Stimulated activated CD8-positive, alpha-beta memory T cell treated with anti-CD3 and anti-CD28 coated beads, Interleukin-4, amount 100 ng/mL, for 4 hours (primary cell): ENCODE results near the gene PTPRT.

Experiments used
- DNase-seq, 2 donors: peaks; one replicate each; pipeline ENCODE4 v3.0.0-alpha.2; 2020; ENCODE audit warnings: low read depth in 2 of 2, low spot score in 1 of 2

PTPRT gene

DNA sequence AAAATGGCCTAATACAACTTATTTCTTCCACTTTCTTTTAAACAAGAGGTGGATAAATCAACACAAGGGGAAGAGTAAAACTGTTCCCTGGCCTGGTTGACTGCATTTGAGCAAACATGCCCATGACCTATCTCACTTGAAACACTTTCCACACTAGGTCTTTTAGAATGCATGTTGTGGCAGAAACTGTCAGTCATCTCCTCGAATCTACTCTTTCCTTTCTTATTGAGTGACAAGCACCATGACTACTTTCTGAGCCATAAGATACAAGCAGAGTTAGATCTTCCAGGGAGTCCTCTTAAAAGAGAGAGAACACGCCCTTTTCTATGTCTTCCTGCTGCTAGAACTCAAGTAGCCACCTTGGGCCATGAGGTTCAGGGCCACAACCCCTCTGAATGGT is 66.5 kb downstream of the PTPRT start:
- DNase-seq, result no peak

DNA sequence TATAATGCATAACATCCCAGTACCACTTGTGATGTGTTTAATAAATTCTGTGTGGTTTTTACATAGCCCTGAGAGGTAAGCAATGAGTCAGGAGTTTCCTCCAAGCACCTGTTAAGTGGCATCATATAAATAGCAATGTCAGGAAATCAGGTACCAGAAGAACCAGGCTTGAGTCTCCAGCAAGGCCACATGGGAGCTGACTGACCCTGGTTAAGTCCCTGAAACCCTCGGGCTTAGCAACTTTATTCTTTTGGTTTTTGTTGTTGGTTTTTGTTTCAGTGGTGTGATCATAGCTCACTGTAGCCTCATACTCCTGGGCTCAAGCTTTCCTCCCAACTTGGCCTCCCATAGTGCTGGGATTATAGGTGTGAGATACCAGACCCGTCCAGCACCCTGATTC is 70.0 kb downstream of the PTPRT start:
- DNase-seq, result no peak

DNA sequence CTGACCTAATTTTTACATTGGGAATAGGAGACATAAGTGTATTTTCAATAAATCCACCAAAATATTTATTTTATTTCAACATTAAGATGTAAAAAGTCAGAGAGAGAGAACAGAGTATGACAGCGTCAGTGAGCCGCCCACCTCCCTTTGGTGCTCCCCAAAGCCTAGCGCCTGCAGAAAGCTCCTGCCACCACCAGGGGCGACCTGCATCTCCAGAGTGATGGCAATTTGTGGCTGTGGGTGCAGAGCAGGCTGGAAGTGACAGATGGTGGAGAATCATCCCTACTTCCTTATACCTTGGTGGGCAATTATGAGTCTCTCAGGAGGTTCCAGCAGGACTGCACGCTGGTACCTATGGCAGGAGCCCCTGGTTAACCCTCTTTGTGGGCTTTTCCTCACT is 87.3 kb downstream of the PTPRT start:
- DNase-seq, result no peak

DNA sequence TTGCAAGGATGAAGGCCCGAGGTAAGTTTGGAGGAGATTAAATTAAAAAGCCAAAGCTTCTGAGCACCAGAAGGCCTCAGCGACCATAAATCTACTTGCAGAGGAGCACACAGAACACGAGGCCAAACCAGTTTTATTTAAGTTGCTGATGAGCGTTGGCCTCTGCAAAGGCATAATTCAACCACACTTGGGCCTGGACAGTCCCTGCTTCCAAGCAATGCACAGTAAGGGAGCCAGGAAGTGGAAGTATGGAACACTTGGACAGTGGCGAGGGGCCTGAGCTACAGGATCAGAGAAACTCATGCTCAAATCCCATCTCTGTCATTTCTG is 92.8 kb downstream of the PTPRT start:
- no peak for DNase-seq

DNA sequence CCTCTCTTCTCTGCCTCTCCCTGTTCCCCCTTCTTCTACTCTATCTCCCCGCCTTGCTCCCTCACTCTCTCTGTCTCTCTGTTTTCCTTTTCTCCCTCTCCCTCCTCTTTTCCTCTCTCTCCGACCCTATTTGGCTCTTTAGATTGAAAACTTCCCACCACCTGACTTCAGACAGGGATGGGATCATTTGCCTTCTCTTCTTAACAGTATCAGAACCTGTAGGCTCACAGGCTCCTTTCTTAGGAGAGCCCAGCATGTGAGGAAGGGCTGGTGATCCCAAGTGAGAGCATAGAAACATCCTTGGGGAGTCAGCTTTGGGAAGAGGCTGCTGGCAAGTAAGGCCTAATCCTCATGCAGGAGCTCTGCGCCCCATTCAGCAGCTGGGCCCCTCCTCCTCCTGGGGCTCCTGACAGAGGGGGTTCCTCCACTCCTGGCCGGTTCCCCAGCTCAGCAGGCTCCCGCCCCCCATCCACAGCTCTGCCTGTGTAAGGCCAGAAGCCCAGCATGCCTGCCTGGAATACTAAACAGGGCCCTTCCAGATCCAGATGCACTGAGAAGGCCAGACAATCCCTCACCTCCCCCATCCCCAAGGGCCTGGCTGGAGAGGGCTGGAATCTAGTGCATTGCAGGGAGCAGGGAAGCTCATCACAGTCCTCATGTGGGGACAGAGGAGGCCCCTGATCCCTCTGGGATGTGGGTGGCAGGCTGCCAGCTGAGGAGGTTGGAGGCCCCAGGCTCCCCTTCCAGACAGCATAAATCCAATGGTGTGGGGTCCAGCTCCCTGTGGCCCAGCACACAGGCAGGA is 93.4 kb downstream of the PTPRT start:
- no peak for DNase-seq

DNA sequence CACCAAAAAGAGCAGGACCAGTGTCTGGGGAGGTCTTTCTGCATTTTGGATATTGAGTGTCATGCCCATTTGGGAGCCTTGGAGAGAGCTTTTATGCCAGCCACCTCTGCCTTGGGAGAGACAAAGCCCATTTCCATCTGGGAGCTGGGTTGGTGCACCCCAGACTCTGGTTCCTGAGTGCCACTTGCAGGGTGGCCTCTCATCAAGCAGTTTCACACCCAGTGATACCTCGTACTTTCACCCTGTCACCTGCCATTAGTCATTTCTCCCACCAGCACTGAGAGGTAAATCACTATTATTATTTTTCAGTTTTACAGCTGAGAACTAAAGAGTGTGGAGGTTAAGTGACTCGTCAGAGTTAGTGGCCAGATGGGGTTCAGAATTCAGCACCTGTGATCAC is 94.7 kb downstream of the PTPRT start:
- no peak for DNase-seq

DNA sequence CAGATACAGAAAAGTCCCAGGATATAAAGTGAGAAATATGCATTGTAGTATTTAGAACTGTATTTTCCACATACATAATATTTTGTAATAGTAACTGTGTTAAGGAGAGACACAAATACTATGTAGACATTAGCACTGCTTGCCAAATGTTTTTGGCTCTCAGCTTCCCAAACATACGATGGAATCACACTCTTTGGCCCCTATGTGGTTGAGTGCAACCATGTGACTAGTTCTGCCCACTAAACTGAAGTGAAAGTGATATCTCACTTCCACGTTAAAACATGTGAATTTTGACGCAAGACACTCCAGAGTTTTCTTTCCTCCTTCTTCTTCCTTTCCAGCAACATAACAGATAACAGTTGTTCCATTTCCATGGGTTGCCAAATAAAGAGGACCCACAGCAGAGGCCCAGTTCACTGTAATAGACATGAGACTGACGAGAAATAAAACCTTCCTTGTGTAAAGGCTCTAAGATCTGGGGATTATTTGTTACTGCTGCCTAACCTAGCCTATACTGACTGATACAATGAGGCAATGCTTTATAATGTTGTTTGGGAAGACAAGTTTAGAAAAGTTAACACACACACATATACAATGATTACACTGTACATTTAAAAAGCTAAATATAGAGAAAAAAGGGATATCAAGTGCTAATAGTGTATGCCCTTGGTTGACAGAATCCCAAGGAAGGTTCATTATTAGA is 97.2 kb downstream of the PTPRT start:
- no peak for DNase-seq

DNA sequence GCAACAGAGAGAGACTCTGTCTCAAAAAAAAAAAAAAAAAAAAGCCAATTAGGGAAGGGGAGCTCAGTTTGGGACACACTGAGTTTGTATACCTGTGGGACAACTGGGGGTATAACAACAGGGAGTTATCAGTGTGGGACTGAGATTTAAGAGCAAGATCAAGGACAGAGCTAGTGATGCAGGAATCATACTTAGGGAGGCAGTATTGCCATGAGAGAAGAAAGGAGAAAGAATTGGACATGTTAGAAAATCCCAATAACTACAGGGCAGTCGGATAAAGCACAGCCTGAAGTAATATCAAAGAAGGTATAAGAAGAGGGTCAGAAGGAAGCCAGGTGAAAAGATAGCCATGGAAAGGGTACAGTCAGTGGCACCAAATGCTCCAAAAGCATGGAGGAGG is 121.2 kb downstream of the PTPRT start:
- DNase-seq, result no peak

DNA sequence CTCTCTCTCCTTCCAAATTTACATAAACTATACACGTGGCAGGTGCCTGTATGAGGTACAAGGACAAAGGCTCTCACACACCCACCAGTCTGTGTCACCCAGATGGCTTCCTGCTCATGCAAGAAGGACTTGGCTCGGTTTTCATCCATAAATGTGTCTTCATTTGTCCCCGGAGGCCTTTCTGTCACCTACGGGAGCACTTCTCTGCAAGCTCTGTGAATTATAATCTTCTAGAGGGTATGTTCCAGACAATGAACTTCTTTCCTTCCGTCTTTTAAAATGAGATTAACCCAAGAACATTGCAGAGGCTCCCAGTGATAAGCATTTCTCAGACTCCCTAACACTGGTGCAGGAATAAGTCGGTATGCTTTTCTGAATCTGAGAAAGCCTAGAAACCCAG is 123.6 kb downstream of the PTPRT start:
- DNase-seq, result no peak

DNA sequence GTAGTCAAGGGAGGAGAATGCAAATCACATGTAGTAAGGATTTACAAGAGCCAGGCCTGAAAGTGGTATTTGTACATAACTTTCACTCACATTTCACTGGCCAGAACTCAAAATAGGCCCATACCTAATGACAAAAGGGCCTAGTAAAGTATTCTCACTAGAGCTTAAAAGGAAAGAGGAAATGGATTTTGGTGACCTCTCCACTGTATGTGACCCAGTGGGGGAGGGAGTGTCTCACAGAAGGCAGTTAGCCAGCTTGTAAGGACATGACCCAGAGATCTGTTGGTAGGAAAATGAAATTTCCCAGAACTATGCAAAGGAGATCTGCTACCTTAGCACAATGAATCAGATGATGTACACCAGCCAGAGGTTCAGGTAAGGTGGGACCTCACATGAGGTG is 124.4 kb downstream of the PTPRT start:
- no peak for DNase-seq

DNA sequence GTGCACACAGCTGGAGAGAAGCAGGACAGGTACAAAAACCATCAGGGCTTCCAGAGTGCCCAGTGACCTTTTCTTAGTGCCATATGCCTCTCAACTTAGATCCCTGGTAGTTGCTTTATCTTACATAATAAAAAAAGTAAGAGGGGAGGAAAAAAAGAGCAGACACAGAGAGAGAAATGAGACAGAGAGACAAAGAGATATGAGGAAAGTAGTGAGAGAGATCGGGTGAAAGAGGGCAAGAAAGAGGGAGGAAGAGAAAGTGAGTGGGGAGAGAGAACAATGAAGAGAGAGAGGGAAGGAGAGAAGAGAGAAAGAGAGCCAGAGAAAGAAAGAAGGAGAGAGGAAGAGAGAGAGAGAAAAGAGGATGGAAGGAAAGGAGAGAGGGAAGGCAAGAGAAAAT is 131.6 kb downstream of the PTPRT start:
- DNase-seq, result no peak

DNA sequence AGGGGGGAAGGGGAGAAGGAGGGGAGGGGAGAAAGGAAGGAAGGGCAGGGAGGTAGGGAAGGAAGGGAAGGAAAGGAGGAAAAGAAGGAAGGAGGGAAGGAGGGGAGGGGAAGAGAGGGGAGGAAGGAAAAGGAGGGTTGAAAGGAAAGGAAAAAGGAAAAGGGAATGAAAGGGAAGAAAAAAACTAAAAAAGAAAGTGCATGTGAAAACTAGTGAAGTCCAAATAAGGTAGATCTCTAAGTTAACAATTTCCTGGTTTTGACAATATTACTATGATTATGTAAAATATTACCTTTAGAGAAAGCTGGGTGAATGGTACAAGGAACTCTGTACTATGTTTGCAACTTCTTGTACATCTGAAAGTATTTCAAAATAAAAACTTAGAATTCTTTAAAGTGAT is 132.4 kb downstream of the PTPRT start:
- no peak for DNase-seq

DNA sequence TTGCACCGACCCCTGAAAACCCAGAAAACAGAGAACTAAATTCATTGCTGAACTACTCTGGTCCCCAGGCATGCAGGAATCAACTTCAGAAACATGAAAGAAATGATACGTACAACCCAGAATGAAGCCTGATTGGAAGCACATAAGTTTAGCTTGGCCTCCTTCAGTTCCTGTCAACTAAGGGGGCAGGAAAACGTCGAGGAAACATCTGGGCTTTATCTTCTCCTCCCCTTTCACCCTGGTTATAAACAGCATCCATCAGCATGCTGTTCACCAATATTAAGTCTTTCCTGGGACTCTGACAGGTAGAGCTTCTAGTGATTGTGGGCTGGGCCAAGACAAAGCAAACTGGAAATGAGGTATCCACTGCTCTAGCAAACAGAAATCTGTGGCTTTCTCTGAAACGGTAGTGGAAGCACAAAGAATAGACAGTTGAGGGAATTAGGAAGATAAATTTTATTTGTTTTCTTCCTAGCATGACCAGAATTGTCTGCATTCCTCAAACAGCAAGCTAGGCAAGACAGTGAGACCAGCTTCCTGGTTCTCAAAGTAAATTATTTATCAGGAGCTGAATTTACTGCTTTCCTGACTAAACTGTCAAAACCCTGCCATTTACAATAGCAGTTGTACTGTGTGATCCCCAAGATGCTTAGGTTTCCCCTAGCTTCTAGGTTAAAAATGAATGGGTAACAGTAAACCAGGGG is 134.4 kb downstream of the PTPRT start:
- no peak for DNase-seq

DNA sequence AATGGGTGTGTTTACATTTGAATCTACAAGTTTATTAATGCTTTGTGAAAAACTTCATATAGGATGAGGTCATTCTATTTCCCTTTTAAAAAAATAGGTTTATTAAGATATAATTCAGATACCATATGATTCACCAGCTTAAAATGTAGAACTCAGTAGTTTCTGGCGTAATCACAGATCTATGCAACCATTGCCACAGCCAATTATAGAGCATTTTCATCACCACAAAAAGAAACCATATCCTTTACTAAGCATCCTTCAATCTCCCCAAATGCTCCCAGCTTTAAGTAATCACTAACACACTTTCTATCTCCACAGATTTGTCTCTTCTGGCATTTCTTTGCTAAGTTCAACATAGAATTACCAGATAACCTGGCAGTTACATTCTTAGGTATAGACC is 137.2 kb downstream of the PTPRT start:
- no peak for DNase-seq

DNA sequence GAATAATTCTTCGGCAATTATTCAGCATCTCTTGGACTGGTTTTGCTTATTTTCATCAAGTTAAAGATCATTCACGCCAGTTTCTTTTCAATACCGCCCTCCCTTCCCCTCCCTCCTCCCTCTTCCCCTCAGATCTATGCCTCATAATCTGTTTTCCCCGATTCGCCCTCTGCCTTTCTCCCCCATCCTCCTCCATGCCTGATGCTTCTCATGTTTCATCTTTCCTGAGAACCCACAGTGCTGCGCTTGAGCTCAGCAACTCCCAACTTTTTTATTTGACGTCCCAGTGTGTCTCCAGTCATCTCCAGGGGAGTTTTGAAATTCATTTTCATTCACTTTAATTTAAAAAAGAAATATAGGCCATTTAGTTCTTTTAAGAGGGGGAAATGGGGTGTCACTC is 142.7 kb downstream of the PTPRT start:
- no peak for DNase-seq

DNA sequence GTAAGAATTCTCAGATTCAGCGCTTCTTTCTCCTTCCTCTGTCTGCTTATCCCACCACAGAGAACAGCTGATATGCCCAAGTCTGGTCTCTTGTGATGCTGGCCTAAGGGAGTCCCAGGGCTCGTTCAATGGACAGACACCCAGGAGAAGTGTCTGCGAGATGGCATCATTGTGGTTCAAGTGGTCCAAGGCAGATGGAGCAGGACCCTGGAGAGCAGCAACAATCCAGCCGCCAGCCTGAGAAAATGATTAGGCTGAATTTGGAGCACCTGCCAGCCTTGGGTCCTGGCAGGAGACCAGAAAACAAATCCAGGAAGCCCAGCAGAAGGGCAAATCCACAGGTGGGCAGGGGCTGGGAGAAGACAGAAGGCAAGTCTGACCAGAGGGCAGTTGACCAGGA is 145.8 kb downstream of the PTPRT start:
- DNase-seq, result no peak

DNA sequence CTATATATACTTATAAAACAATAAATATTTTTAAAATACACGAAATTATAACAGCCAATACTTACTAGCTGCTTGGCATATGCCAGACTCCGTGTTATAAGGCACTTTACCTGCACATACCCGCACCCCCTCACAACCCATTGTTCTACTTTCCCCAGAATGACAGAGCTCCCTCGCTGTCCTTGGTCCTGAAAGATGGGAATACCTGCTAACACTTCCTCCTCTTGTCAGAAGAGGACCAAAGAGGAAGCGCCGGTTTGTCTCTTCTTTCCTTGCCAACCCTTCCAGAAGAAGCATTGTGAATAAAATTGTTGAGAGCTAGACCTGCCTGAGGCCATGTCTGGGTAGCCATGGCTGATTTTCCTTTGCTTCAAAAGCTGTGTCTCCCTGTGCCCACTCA is 149.3 kb downstream of the PTPRT start:
- DNase-seq, result no peak

DNA sequence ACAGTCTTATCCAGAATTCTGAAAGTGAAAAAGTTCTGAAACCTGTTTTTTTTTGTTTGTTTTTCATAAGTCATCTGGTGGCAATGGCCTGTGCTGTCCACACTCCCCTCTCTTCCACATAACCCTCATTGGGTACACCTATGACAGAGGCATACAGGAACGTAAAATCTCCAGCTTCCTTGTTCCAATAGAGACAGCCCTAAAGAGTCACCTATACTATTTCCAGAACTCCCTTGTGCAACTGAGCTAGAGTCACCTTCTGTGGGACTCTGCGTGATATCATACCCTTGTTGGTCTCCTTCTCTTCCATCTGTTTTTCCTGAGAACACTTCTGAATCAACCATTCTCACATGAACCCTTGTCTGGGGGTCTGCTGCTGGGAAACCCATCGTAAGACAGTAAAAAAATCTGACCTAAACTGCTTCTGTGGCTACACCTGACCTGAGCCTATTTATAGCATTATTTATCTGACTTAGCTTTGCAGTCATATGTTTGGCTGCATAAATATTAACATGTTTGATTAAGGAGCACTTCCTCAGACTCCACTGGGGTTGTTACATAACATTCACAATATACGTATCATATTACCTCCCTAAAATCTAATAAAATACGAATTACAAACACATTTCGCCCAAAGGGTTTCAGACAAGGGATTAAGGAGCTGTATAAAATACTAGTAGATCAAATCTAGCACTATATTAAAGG is 151.9 kb downstream of the PTPRT start:
- DNase-seq, result no peak

DNA sequence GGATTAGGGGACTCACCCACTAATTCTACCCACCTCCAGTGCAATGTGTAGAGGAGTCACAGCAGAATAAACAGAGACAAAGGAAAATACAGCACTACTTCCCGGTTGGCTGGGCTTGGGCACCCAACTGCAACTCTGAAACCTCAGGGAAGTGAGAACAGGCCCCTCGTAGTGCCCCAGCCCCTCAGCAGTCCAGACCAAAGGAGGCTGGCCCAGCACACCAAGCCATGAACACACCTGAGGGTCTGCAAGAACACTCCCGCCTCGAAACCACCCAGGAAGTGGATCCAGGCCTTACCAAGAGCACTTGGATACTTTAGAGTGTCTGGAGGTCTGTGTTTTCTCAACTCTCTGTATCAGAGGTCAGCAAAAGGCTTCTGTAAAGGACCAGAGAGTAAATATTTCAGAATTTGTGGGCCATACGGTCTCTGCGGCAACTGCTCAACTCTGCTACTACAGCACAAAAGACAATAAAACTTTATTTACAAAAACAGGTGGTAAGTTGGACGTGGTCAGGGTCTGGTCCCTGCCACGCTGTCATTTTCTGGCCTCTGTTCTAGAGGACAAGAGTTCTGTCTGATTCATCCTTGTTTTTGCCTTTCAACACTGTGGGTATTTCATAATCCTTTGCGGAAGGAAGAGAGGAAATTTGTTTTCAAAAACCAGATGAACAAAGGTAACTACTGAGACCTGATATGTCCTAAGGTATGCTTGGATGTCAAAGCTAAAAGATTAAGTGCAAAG is 154.6 kb downstream of the PTPRT start:
- DNase-seq, result no peak

DNA sequence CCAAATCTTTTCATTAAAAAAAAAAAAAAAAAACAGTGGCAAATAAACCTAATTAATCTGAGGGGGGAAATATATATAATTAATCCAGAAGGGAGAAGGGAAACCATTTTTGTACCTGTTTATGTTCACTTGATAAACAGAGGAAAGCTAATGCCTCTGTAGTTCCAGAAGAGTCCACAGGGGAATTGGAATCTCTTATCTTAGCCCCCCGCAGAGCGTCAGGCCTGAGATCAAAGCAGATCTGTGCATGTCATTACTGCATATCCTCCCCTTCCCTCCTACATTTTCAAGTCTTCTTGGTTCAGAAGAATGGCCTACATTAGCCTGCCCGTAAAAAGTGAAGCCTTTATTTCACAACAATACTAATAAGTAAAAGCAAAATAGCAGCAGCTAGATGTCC is 157.2 kb downstream of the PTPRT start:
- DNase-seq, result no peak

DNA sequence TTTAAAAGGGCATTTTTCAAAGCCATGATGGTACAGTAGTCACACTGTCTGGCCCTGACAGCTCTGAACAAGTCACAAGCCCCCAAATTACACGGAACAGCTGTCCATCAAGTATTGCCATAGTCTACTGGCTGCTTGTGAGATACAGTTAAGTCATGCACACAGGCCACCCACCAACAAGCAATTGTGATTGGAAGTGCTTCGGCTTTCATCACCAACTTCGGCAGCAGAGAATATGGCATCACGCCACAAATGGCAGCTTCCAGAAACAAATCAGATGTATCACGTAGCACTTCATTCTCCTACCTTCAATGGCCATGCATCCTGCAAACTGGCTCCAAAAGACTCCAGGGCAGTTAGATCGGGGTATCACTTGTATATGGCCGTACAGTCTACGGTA is 160.5 kb downstream of the PTPRT start:
- DNase-seq, result no peak
